ENCODE measurements around the gene GPR158. TPM values are rescaled to one million over a fixed set of nuclear protein-coding genes. Genes with fewer than 3 reads are reported as not detected.

The GPR158 gene
- total RNA-seq, 2 experiments from 2014 or later, result not detected

- Histone ChIP-seq H3K79me2 (ENCODE audit: insufficient read depth, low read depth, low read length) (no peaks in the 10 kb centered on the region), H3K9me3 (ENCODE audit: low read length) (no peaks in the 10 kb centered on the region), H3K4me1 (ENCODE audit: insufficient read depth, low read length, poor library complexity, severe bottlenecking) (no peaks in the 10 kb centered on the region), H3K36me3 (ENCODE audit: insufficient read depth, low read length) (no peaks in the 10 kb centered on the region), H4K20me1 (ENCODE audit: insufficient read depth, low read length) (no peaks in the 10 kb centered on the region), H3K4me2 (ENCODE audit: low read length) (no peak overlapping the region), H3K9me2 (ENCODE audit: insufficient read depth, low read length) (no peaks in the 10 kb centered on the region), H2AFZ (ENCODE audit: low read length) (no peak overlapping the region), H3K27ac (ENCODE audit: low read depth, low read length, poor library complexity, severe bottlenecking) (no peak overlapping the region), H3K4me3 (ENCODE audit: low read depth, low read length, poor library complexity, severe bottlenecking) (no peak overlapping the region)
- BruUV-seq (replicated peaks), result no TSS peak
- ChIA-PET CTCF (ENCODE audit: unreplicated experiment) (no interaction called here), POLR2A (interaction anchor here (1.6 kb wide), 1 partner anchor 12 kb away, joined by 3 read pairs; no protein-coding TSS in a partner anchor)
- intact Hi-C loops (cut with micrococcal nuclease; ENCODE audit: unreplicated experiment), result no loop called here
- DNase-seq (ENCODE audit: low spot score), result no peak
- TF ChIP-seq CTCF (conservative IDR thresholded peaks at IDR 0.05; ENCODE audit: low read length) (no peak), EZH2phosphoT487 (IDR thresholded peaks at IDR 0.05; ENCODE audit: borderline replicate concordance, low read depth, low read length) (no peak)
Measured at GRCh38 chr10:25339966-25340365, 165.2 kb downstream of the GPR158 start.

- intact Hi-C loops (cut with micrococcal nuclease; ENCODE audit: unreplicated experiment), result no loop called here
- Histone ChIP-seq H3K4me2 (ENCODE audit: low read length) (no peak overlapping the region), H4K20me1 (ENCODE audit: insufficient read depth, low read length) (no peaks in the 10 kb centered on the region), H3K9me2 (ENCODE audit: insufficient read depth, low read length) (no peaks in the 10 kb centered on the region), H2AFZ (ENCODE audit: low read length) (no peak overlapping the region), H3K27ac (ENCODE audit: low read depth, low read length, poor library complexity, severe bottlenecking) (no peak overlapping the region), H3K36me3 (ENCODE audit: insufficient read depth, low read length) (no peaks in the 10 kb centered on the region), H3K4me3 (ENCODE audit: low read depth, low read length, poor library complexity, severe bottlenecking) (no peak overlapping the region), H3K9me3 (ENCODE audit: low read length) (no peaks in the 10 kb centered on the region), H3K79me2 (ENCODE audit: insufficient read depth, low read depth, low read length) (no peaks in the 10 kb centered on the region), H3K4me1 (ENCODE audit: insufficient read depth, low read length, poor library complexity, severe bottlenecking) (no peaks in the 10 kb centered on the region)
- no peak for DNase-seq (ENCODE audit: low spot score)
- BruUV-seq (replicated peaks), result no TSS peak
- TF ChIP-seq EZH2phosphoT487 (IDR thresholded peaks at IDR 0.05; ENCODE audit: borderline replicate concordance, low read depth, low read length) (no peak), CTCF (conservative IDR thresholded peaks at IDR 0.05; ENCODE audit: low read length) (no peak)
- POLR2A ChIA-PET, result no interaction called here
- CTCF ChIA-PET (ENCODE audit: unreplicated experiment), result no interaction called here
Measured at GRCh38 chr10:25349520-25349919, 174.7 kb downstream of the GPR158 start.

GRCh38 chr10:25356609-25357008, 181.8 kb downstream of the GPR158 start:
- H3K27ac ChIP-seq (ENCODE audit: low read depth, low read length, poor library complexity, severe bottlenecking), result no peak overlapping the region
- ChIA-PET CTCF (ENCODE audit: unreplicated experiment) (no interaction called here), POLR2A (no interaction called here)
- TF ChIP-seq CTCF (conservative IDR thresholded peaks at IDR 0.05; ENCODE audit: low read length) (no peak), EZH2phosphoT487 (IDR thresholded peaks at IDR 0.05; ENCODE audit: borderline replicate concordance, low read depth, low read length) (no peak)
- H3K9me2 ChIP-seq (ENCODE audit: insufficient read depth, low read length), result no peaks in the 10 kb centered on the region
- DNase-seq (ENCODE audit: low spot score), result no peak
- no peaks in the 10 kb centered on the region for H3K36me3 ChIP-seq (ENCODE audit: insufficient read depth, low read length)
- no peaks in the 10 kb centered on the region for H3K4me1 ChIP-seq (ENCODE audit: insufficient read depth, low read length, poor library complexity, severe bottlenecking)
- no peaks in the 10 kb centered on the region for H3K79me2 ChIP-seq (ENCODE audit: insufficient read depth, low read depth, low read length)
- intact Hi-C loops (cut with micrococcal nuclease; ENCODE audit: unreplicated experiment), result no loop called here
- no peak overlapping the region for H3K4me3 ChIP-seq (ENCODE audit: low read depth, low read length, poor library complexity, severe bottlenecking)
- no peak overlapping the region for H2AFZ ChIP-seq (ENCODE audit: low read length)
- H3K9me3 ChIP-seq (ENCODE audit: low read length), result no peaks in the 10 kb centered on the region
- H4K20me1 ChIP-seq (ENCODE audit: insufficient read depth, low read length), result no peaks in the 10 kb centered on the region
- H3K4me2 ChIP-seq (ENCODE audit: low read length), result no peak overlapping the region
- BruUV-seq (replicated peaks), result no TSS peak

All from OCI-LY7 (cell line).